Measurements from ENCODE around the gene PACSIN2. TPM values are rescaled to one million over a fixed set of nuclear protein-coding genes. Genes with fewer than 3 reads are reported as not detected.

PACSIN2 gene
- total and polyA plus RNA-seq, 10 of the 15 experiments (the other 5 are each of a cell fraction or from before 2014, with no cell fraction given): 0.93 to 78.7 (median 46.8) TPM

GRCh38 chr22:43004362-43005035 is 10.4 kb downstream of the PACSIN2 start:
- no peaks in the 10 kb centered on the region for H3K9me3 ChIP-seq (replicated peaks; ENCODE audit: control insufficient read depth, insufficient read depth, low read length)
- H3K36me3 ChIP-seq (ENCODE audit: control insufficient read depth in 2 of 2, insufficient read depth in 2 of 2, low read length in 1 of 2): 0 out of 4 replicates have a peak, but pooled peaks cover 0 to 3% of the 10 kb centered on the region in 2 experiments
- ChIA-PET RAD21 (ENCODE audit: unreplicated experiment) (interaction anchor here (1.3 to 1.5 kb wide), 2 partner anchors 9 to 13 kb away, joined by 6 to 11 read pairs; no protein-coding TSS in a partner anchor), POLR2A (interaction anchor here (1.2 to 6.1 kb wide), 3 partner anchors 10 to 13 kb away, joined by 3 to 63 read pairs (median 4); partner anchors contain the start of gene PACSIN2), SMC1A (ENCODE audit: uncharacterized antibody, unreplicated experiment) (interaction anchor here (0.8 to 5.5 kb wide), 6 partner anchors 9 to 224 kb away, joined by 3 to 62 read pairs (median 4); partner anchors contain the start of gene PACSIN2), CTCF (interaction anchor here (0.8 to 2.0 kb wide), 4 partner anchors 9 to 31 kb away, joined by 3 to 15 read pairs (median 4); partner anchors contain the start of gene PACSIN2)
- peak overlapping the region; percentile 16 for H3K27ac ChIP-seq (ENCODE audit: control insufficient read depth, insufficient read depth)
- H3K4me1 ChIP-seq (ENCODE audit: control insufficient read depth, insufficient read depth, low read length): peaks cover 54% of the 10 kb centered on the region
- H4K20me1 ChIP-seq (ENCODE audit: control insufficient read depth, insufficient read depth): no peaks in the 10 kb centered on the region; the same call in 1 of the 2 replicates
- no peak overlapping the region for H2AFZ ChIP-seq (ENCODE audit: control insufficient read depth, low read depth, low read length)
- peaks cover 94% of the 10 kb centered on the region for H3K79me2 ChIP-seq (ENCODE audit: control insufficient read depth, insufficient read depth, low read length)
- no peaks in the 10 kb centered on the region for H3K27me3 ChIP-seq (replicated peaks in 1 of 2; ENCODE audit: control insufficient read depth in 2 of 2, insufficient read depth in 2 of 2, low read length in 1 of 2)
- in situ Hi-C loops (cut with MboI): no loop called here
- no peak overlapping the region for H3K9ac ChIP-seq (ENCODE audit: control insufficient read depth, insufficient read depth, low read length)
- DNase-seq (ENCODE audit: low read depth, low spot score) (no peak), FAIRE-seq (no peak), ATAC-seq (no peak)
- WGBS (ENCODE audit: insufficient coverage, insufficient replicate concordance, low lambda C conversion rate, missing lambda C conversion rate): 89% methylated on average over 13 of the region's 13 CpGs
- H3K4me2 ChIP-seq (ENCODE audit: control insufficient read depth, insufficient read depth): no peak overlapping the region
- no peak overlapping the region for H3K4me3 ChIP-seq
- intact Hi-C loops (cut with micrococcal nuclease; ENCODE audit: unreplicated experiment): no loop called here
- BruUV-seq (replicated peaks): no TSS peak
- TF ChIP-seq CREB1 (IDR thresholded peaks at IDR 0.05; ENCODE audit: low read depth) (no peak), BMI1 (IDR thresholded peaks at IDR 0.05; ENCODE audit: borderline replicate concordance) (peak; percentile 30; the same call in 1 of the 2 replicates), PAX5 (IDR thresholded peaks at IDR 0.05; ENCODE audit: borderline replicate concordance, low read depth, low read length) (no peak), ZBTB33 (IDR thresholded peaks at IDR 0.05) (peak; percentile 91), IKZF1 (conservative IDR thresholded peaks at IDR 0.05) (0 out of 2 replicates have a peak, but pooled peaks have one; percentile 20), CREM (IDR thresholded peaks at IDR 0.05; ENCODE audit: low read depth) (no peak), MTA2 (IDR thresholded peaks at IDR 0.05; ENCODE audit: low read depth) (peak; percentile 90), DPF2 (IDR thresholded peaks at IDR 0.05) (peak; percentile 76; the same call in 1 of the 2 replicates), ZNF687 (IDR thresholded peaks at IDR 0.05) (peak; percentile 78; the same call in 1 of the 2 replicates), BHLHE40 (IDR thresholded peaks at IDR 0.05; ENCODE audit: borderline replicate concordance in 1 of 2, low read depth in 2 of 2, low read length in 1 of 2) (peak in 1 of 2 experiments; percentile 87; a peak in 2 of 4 replicates), NR2F1 (conservative IDR thresholded peaks at IDR 0.05) (peak; percentile 96), MLLT1 (IDR thresholded peaks at IDR 0.05) (peak; percentile 70)

Measured in GM12878 (cell line).